Neural progenitor cell (in vitro differentiated cells): ENCODE data around the gene CABP2. TPM values are rescaled to one million over a fixed set of nuclear protein-coding genes. Genes with fewer than 3 reads are reported as not detected.
A peak's percentile ranks its signal among the peaks of the same experiment; 100 is the strongest.
"Not testable (repeated sequence)": the region's sequence is repeated elsewhere in the genome, so short reads cannot be mapped to it uniquely, and the experiment has no call there.

Experiments used
- DNase-seq: peaks from one replicate; pipeline ENCODE4 v3.0.0-alpha.2; 2016; ENCODE audit warnings: low spot score
- H2AFZ ChIP-seq: fragments of 200-600 bp; sonication (generic); replicated peaks from 2 replicates; pipeline ENCODE4 v1.6.1; 2016; ENCODE audit warnings: antibody characterized with exemption
- H3F3A ChIP-seq: fragments of 200-600 bp; sonication (generic); 2 replicates; pipeline ENCODE4 v1.6.1; 2016; ENCODE audit warnings: antibody characterized with exemption, low read depth
- H3K27ac ChIP-seq: fragments of 200-600 bp; sonication (generic); 2 replicates; pipeline ENCODE4 v1.5.1; 2016; ENCODE audit warnings: mild to moderate bottlenecking
- H3K27me3 ChIP-seq: fragments of 200-600 bp; sonication (generic); 2 replicates; pipeline ENCODE4 v1.6.1; 2016; ENCODE audit warnings: mild to moderate bottlenecking, moderate library complexity
- H3K36me3 ChIP-seq: fragments of 200-600 bp; sonication (generic); 2 replicates; pipeline ENCODE4 v1.5.1; 2016
- H3K4me1 ChIP-seq: fragments of 200-600 bp; sonication (generic); 2 replicates; pipeline ENCODE4 v1.6.1; 2016; ENCODE audit warnings: mixed run types
- H3K4me2 ChIP-seq: fragments of 200-600 bp; sonication (generic); 2 replicates; pipeline ENCODE4 v1.6.1; 2016
- H3K4me3 ChIP-seq: fragments of 200-600 bp; sonication (generic); 2 replicates; pipeline ENCODE4 v1.5.1; 2016
- H3K79me2 ChIP-seq: fragments of 200-600 bp; sonication (generic); 2 replicates; pipeline ENCODE4 v1.6.1; 2016; ENCODE audit warnings: low read depth
- H3K9ac ChIP-seq: fragments of 200-600 bp; sonication (generic); 2 replicates; pipeline ENCODE4 v1.6.1; 2016
- H3K9me3 ChIP-seq: fragments of 200-600 bp; sonication (generic); 2 replicates; pipeline ENCODE4 v1.5.1; 2016; ENCODE audit warnings: low read depth
- H4K20me1 ChIP-seq: fragments of 200-600 bp; sonication (generic); 2 replicates; pipeline ENCODE4 v1.6.1; 2016; ENCODE audit warnings: low read depth
- H3K27ac Mint-ChIP-seq: 3 replicates; pipeline ENCODE4 v1.8.0; 2021; ENCODE audit warnings: mixed read lengths
- H3K27me3 Mint-ChIP-seq: 2 replicates; pipeline ENCODE4 v1.8.0; 2022; ENCODE audit warnings: low read depth, mild to moderate bottlenecking, inconsistent platforms, moderate library complexity, mixed read lengths; ENCODE audit not compliant: insufficient read depth
- H3K36me3 Mint-ChIP-seq: 3 replicates; pipeline ENCODE4 v1.8.0; 2021; ENCODE audit warnings: mixed read lengths
- H3K4me1 Mint-ChIP-seq: 3 replicates; pipeline ENCODE4 v1.8.0; 2021; ENCODE audit warnings: mixed read lengths
- H3K4me3 Mint-ChIP-seq: 3 replicates; pipeline ENCODE4 v1.8.0; 2021; ENCODE audit warnings: mild to moderate bottlenecking, moderate library complexity, mixed read lengths
- H3K9me3 Mint-ChIP-seq: 3 replicates; pipeline ENCODE4 v1.8.0; 2020; ENCODE audit warnings: mixed read lengths
- EZH2 ChIP-seq: fragments of 200-600 bp; sonication (generic); IDR thresholded peaks from 2 replicates; pipeline ENCODE4 v1.6.1; 2017; ENCODE audit warnings: antibody characterized with exemption, mild to moderate bottlenecking, moderate library complexity
- EZH2phosphoT487 ChIP-seq: fragments of 200-600 bp; sonication (generic); IDR thresholded peaks from 2 replicates; pipeline ENCODE4 v1.6.1; 2017; ENCODE audit warnings: antibody characterized with exemption
- total RNA-seq: library from RNA; depleted of rRNA; stranded (reverse); fragments of >200 nt; gene quantifications from 2 replicates; pipeline ENCODE4 v1.2.3, GENCODE V29; 2015; ENCODE audit warnings: low replicate concordance
- TF ChIP-seq, protein P1 (sequence below): fragments of 200-600 bp; sonication (generic); IDR thresholded peaks from 2 replicates; pipeline ENCODE4 v1.5.1; 2017; ENCODE audit warnings: antibody characterized with exemption, mild to moderate bottlenecking

Gene CABP2
- total RNA-seq, 1 donor from 2014 or later = not detected

DNA sequence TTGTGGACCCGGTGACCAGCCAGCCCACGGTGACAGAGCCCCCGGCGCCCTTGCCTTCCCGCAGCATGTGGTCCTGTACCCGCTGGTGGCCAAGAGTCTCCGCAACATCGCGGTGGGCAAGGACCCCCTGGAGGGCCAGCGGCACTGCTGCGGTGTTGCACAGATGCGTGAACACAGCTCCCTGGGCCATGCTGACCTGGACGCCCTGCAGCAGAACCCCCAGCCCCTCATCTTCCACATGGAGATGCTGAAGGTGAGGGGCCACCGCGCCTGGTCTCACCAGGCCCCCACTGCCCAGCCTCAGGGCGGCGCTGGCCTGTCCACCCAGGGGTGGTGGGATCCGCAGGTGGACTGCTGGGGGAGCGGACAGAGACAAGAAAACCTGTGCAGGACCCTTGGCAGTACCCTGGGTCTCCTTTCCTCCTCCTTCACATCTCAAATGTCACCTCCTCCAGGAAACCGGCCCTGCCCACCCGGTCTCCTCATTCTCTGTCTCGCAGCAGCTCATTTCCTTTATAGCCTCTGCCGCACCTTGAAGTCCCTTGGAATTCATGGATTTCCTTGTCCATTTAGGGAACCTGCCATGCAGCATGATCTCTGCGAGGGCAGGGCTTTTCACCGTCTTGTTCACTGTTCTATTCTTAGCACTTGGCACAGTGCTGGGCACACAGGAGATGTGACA, 33.9 kb downstream of the CABP2 start:
- Histone ChIP-seq H3K79me2 (peaks cover 4% of the 10 kb centered on the region), H3K4me2 (no peak overlapping the region), H3K4me1 (no peaks in the 10 kb centered on the region), H3F3A (no peaks in the 10 kb centered on the region), H3K9ac (no peak overlapping the region), H2AFZ (no peak overlapping the region), H3K27me3 (no peaks in the 10 kb centered on the region), H3K27ac (no peak overlapping the region), H4K20me1 (no peaks in the 10 kb centered on the region), H3K9me3 (no peaks in the 10 kb centered on the region), H3K4me3 (no peak overlapping the region), H3K36me3 (no peaks in the 10 kb centered on the region)
- no peaks in the 10 kb centered on the region for H3K9me3 Mint-ChIP-seq
- no peaks in the 10 kb centered on the region for H3K27me3 Mint-ChIP-seq
- H3K4me1 Mint-ChIP-seq = peaks cover 22% of the 10 kb centered on the region
- no peak for DNase-seq
- no peak overlapping the region for H3K27ac Mint-ChIP-seq
- peaks cover 19% of the 10 kb centered on the region for H3K36me3 Mint-ChIP-seq
- TF ChIP-seq, protein P1, sequence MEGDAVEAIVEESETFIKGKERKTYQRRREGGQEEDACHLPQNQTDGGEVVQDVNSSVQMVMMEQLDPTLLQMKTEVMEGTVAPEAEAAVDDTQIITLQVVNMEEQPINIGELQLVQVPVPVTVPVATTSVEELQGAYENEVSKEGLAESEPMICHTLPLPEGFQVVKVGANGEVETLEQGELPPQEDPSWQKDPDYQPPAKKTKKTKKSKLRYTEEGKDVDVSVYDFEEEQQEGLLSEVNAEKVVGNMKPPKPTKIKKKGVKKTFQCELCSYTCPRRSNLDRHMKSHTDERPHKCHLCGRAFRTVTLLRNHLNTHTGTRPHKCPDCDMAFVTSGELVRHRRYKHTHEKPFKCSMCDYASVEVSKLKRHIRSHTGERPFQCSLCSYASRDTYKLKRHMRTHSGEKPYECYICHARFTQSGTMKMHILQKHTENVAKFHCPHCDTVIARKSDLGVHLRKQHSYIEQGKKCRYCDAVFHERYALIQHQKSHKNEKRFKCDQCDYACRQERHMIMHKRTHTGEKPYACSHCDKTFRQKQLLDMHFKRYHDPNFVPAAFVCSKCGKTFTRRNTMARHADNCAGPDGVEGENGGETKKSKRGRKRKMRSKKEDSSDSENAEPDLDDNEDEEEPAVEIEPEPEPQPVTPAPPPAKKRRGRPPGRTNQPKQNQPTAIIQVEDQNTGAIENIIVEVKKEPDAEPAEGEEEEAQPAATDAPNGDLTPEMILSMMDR = no peak
- no peak for TF ChIP-seq EZH2phosphoT487
- no peak for TF ChIP-seq EZH2
- H3K4me3 Mint-ChIP-seq = peak overlapping the region; percentile 28

DNA sequence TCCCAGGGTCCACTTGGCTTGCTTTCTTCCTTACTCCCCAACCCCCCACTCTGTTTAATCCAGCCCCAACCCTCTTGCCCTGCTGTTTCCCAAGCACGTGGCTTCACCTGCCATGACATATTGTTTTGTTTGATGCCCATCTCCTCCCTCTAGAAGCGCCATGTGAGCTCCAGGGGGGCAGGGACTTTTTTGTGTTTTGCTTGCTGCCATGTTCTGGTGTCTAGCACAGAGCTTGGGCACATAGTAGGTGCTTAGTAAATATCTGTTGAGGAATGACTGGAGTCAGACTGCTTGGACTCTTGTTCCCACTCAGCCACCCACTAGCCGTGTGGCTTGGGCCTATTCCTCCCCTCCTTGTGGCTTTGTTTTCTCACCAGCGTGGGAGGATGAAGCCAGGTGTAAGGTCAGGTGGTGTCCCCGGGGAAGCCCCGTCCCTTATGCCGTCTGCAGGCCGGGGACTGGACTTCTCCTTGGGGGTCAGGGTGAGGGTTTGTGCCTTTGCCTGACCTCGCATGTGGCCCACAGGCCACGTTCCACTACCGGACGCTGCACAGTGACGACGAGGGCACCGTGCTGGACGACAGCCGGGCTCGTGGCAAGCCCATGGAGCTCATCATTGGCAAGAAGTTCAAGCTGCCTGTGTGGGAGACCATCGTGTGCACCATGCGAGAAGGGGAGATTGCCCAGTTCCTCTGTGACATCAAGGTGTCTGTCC, 36.6 kb downstream of the CABP2 start:
- no peaks in the 10 kb centered on the region for H3F3A ChIP-seq
- H3K27ac Mint-ChIP-seq = no peak overlapping the region
- H3K9me3 ChIP-seq = no peaks in the 10 kb centered on the region
- no peak for DNase-seq
- H3K4me1 Mint-ChIP-seq = peaks cover 43% of the 10 kb centered on the region
- H3K27me3 ChIP-seq = peaks cover 6% of the 10 kb centered on the region
- TF ChIP-seq EZH2 = no peak
- TF ChIP-seq, protein P1 = no peak
- no peak for TF ChIP-seq EZH2phosphoT487
- no peak overlapping the region for H3K27ac ChIP-seq
- peaks cover 11% of the 10 kb centered on the region for H3K79me2 ChIP-seq
- peaks cover 20% of the 10 kb centered on the region for H3K36me3 Mint-ChIP-seq
- no peaks in the 10 kb centered on the region for H4K20me1 ChIP-seq
- H3K4me3 ChIP-seq = no peak overlapping the region
- H3K9ac ChIP-seq = no peak overlapping the region
- no peaks in the 10 kb centered on the region for H3K9me3 Mint-ChIP-seq
- H3K27me3 Mint-ChIP-seq = peaks cover 5% of the 10 kb centered on the region
- peak overlapping the region; percentile 33 for H3K4me3 Mint-ChIP-seq
- H3K4me2 ChIP-seq = no peak overlapping the region
- no peaks in the 10 kb centered on the region for H3K36me3 ChIP-seq
- H3K4me1 ChIP-seq = no peaks in the 10 kb centered on the region
- no peak overlapping the region for H2AFZ ChIP-seq

DNA sequence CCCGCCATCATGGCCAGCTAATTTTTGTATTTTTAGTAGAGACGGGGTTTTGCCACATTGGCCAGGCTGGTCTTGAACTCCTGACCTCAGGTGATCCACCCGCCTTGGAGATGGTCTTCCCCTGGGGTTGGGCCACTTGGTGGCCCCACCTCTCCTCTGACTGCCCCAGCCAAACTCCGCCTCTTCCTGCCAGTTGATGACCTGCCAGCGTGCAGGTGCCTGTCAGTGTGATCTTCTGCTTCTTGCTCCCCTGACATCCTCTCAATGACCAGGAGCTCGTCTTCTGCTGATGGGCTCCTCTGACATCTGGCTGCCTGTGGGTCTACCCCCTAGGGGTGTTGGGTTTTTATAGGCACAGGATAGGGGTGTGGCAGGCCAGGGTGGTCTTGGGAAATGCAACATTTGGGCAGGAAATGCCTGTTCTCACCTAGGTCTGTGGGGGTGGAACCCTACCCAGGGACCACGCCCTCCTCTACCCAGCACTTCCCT, 37.3 kb downstream of the CABP2 start:
- peaks cover 11% of the 10 kb centered on the region for H3K79me2 ChIP-seq
- H3K9me3 ChIP-seq, H3K27me3 ChIP-seq, H3K36me3 ChIP-seq, H3K27me3 Mint-ChIP-seq, H3F3A ChIP-seq, H3K27ac Mint-ChIP-seq, H3K27ac ChIP-seq, DNase-seq, H4K20me1 ChIP-seq, H3K4me2 ChIP-seq, H3K4me1 ChIP-seq, H3K9me3 Mint-ChIP-seq, H2AFZ ChIP-seq, H3K9ac ChIP-seq, H3K4me3 ChIP-seq: not testable (repeated sequence)
- H3K4me3 Mint-ChIP-seq = peak overlapping the region; percentile 62
- H3K36me3 Mint-ChIP-seq = peaks cover 18% of the 10 kb centered on the region
- H3K4me1 Mint-ChIP-seq = peaks cover 41% of the 10 kb centered on the region

DNA sequence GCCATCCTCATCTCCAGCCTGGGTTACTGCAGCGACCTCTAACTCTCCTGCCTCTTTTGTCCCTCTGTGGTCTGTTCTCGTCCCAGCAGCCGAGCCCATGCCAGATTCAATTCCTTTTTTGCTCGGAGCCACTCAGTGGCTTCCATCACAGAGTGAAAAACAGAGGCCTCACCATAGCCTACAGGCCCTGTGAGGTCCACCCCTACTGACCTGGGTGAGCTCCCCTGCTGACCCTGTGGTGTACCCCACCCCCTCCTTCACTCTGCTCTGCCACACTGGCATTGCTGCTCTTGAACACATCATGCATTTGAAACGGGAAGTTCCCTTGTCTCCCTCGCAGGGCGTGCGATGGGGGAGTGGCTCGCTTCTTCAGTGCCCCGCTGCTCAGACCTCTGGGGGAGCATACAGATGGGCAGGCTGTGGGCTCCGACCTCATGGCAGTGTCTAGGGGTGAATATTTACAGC, 38.4 kb downstream of the CABP2 start:
- peak overlapping the region; percentile 92 for H3K4me3 Mint-ChIP-seq

More for the DNA sequence above, 38.4 kb downstream of the CABP2 start:
- H3K36me3 ChIP-seq = no peaks in the 10 kb centered on the region
- H3K79me2 ChIP-seq = peaks cover 11% of the 10 kb centered on the region
- no peak overlapping the region for H2AFZ ChIP-seq
- Mint-ChIP-seq H3K4me1 (peaks cover 41% of the 10 kb centered on the region), H3K27ac (peak overlapping the region; percentile 59), H3K36me3 (peaks cover 17% of the 10 kb centered on the region), H3K9me3 (no peaks in the 10 kb centered on the region), H3K27me3 (peaks cover 8% of the 10 kb centered on the region)
- no peak overlapping the region for H3K9ac ChIP-seq
- H3K4me3 ChIP-seq = no peak overlapping the region
- no peaks in the 10 kb centered on the region for H3K9me3 ChIP-seq
- TF ChIP-seq, protein P1 = no peak
- TF ChIP-seq EZH2 (no peak), EZH2phosphoT487 (no peak)
- H3K4me2 ChIP-seq = no peak overlapping the region
- no peaks in the 10 kb centered on the region for H3F3A ChIP-seq
- no peaks in the 10 kb centered on the region for H4K20me1 ChIP-seq
- peaks cover 11% of the 10 kb centered on the region for H3K27me3 ChIP-seq
- no peaks in the 10 kb centered on the region for H3K4me1 ChIP-seq
- DNase-seq = no peak
- no peak overlapping the region for H3K27ac ChIP-seq
